Smooth muscle cell (in vitro differentiated cells): ENCODE data around the gene AMPH. TPM values are rescaled to one million over a fixed set of nuclear protein-coding genes. Genes with fewer than 3 reads are reported as not detected.
A peak's percentile ranks its signal among the peaks of the same experiment; 100 is the strongest.

Experiments
- DNase-seq: peaks from one replicate; lab custom pipeline; 2025; ENCODE audit not compliant: unreplicated experiment; lab: John Stamatoyannopoulos, UW
- H2AFZ ChIP-seq: fragments of 200-600 bp; sonication (generic); 2 replicates; pipeline ENCODE4 v1.6.0; 2016; ENCODE audit warnings: antibody characterized with exemption, low read depth, mild to moderate bottlenecking
- H3F3A ChIP-seq: fragments of 200-600 bp; sonication (generic); 2 replicates; pipeline ENCODE4 v1.6.0; 2017; ENCODE audit warnings: antibody characterized with exemption, low read depth
- H3K27ac ChIP-seq: fragments of 200-600 bp; sonication (generic); 2 replicates; pipeline ENCODE4 v1.5.1; 2016; ENCODE audit warnings: low read depth, mild to moderate bottlenecking
- H3K27me3 ChIP-seq: fragments of 200-600 bp; sonication (generic); 2 replicates; pipeline ENCODE4 v1.6.1; 2016; ENCODE audit warnings: low read depth, mild to moderate bottlenecking
- H3K36me3 ChIP-seq: fragments of 200-600 bp; sonication (generic); 2 replicates; pipeline ENCODE4 v1.5.1; 2016; ENCODE audit warnings: low read depth
- H3K4me1 ChIP-seq: fragments of 200-600 bp; sonication (generic); 2 replicates; pipeline ENCODE4 v1.5.1; 2016; ENCODE audit warnings: low read depth
- H3K4me2 ChIP-seq: fragments of 200-600 bp; sonication (generic); 2 replicates; pipeline ENCODE4 v1.6.0; 2016; ENCODE audit warnings: mild to moderate bottlenecking
- H3K4me3 ChIP-seq: fragments of 200-600 bp; sonication (generic); 2 replicates; pipeline ENCODE4 v1.5.1; 2016; ENCODE audit warnings: mild to moderate bottlenecking
- H3K79me2 ChIP-seq: fragments of 200-600 bp; sonication (generic); 2 replicates; pipeline ENCODE4 v1.6.0; 2016; ENCODE audit warnings: low read depth, mild to moderate bottlenecking
- H3K9ac ChIP-seq: fragments of 200-600 bp; sonication (generic); 2 replicates; pipeline ENCODE4 v1.6.0; 2016; ENCODE audit warnings: low read depth
- H3K9me3 ChIP-seq: fragments of 200-600 bp; sonication (generic); replicated peaks from 2 replicates; pipeline ENCODE4 v1.5.1; 2016; ENCODE audit warnings: low read depth
- H4K20me1 ChIP-seq: fragments of 200-600 bp; sonication (generic); 2 replicates; pipeline ENCODE4 v1.6.0; 2016; ENCODE audit warnings: low read depth
- WGBS: methylation state at CpG from one replicate; pipeline ENCODE4 v1.1.7; 2016; ENCODE audit warnings: low lambda C conversion rate; 5-methylcytosine and 5-hydroxymethylcytosine counted together
- polyA plus RNA-seq: library from polyadenylated mRNA; unstranded; fragments of >200 nt; fragmentation: Nextera tagmentation; extraction: Ambion mirVana; gene quantifications from 2 replicates; pipeline ENCODE4 v1.2.1, GENCODE V29; 2016
- total RNA-seq: library from RNA; depleted of rRNA; stranded (reverse); fragments of >200 nt; gene quantifications from 2 replicates; pipeline ENCODE4 v1.2.3, GENCODE V29; 2014
- TF ChIP-seq, protein P1 (sequence below): fragments of 200-600 bp; sonication (generic); IDR thresholded peaks from 2 replicates; pipeline ENCODE4 v1.5.1; 2017; ENCODE audit warnings: borderline replicate concordance, mild to moderate bottlenecking, antibody characterized with exemption; ENCODE audit not compliant: insufficient read depth, poor library complexity, severe bottlenecking

AMPH gene
- total and polyA plus RNA-seq, 2 experiments from 2014 or later: 1.6 to 2.4 TPM

- no peak overlapping the region for H3K4me2 ChIP-seq
These were observed 248.5 kb downstream of the AMPH start for GRCh38 chr7:38382684-38383083.

GRCh38 chr7:38375453-38375852 lies 255.7 kb downstream of the AMPH start:
- Histone ChIP-seq H3K4me2 (no peak overlapping the region), H3K9ac (no peak overlapping the region), H3K27ac (no peak overlapping the region), H3K4me1 (no peaks in the 10 kb centered on the region), H3K27me3 (no peaks in the 10 kb centered on the region), H3K9me3 (no peaks in the 10 kb centered on the region), H3F3A (no peaks in the 10 kb centered on the region), H4K20me1 (no peaks in the 10 kb centered on the region), H3K36me3 (no peaks in the 10 kb centered on the region), H3K79me2 (no peaks in the 10 kb centered on the region), H2AFZ (no peak overlapping the region), H3K4me3 (no peak overlapping the region)
- DNase-seq: no peak
- 82% methylated on average over 4 of the region's 4 CpGs for WGBS
- TF ChIP-seq, protein P1, sequence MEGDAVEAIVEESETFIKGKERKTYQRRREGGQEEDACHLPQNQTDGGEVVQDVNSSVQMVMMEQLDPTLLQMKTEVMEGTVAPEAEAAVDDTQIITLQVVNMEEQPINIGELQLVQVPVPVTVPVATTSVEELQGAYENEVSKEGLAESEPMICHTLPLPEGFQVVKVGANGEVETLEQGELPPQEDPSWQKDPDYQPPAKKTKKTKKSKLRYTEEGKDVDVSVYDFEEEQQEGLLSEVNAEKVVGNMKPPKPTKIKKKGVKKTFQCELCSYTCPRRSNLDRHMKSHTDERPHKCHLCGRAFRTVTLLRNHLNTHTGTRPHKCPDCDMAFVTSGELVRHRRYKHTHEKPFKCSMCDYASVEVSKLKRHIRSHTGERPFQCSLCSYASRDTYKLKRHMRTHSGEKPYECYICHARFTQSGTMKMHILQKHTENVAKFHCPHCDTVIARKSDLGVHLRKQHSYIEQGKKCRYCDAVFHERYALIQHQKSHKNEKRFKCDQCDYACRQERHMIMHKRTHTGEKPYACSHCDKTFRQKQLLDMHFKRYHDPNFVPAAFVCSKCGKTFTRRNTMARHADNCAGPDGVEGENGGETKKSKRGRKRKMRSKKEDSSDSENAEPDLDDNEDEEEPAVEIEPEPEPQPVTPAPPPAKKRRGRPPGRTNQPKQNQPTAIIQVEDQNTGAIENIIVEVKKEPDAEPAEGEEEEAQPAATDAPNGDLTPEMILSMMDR: no peak

More at GRCh38 chr7:38382684-38383083, 248.5 kb downstream of the AMPH start:
- Histone ChIP-seq H2AFZ (no peak overlapping the region), H3F3A (no peaks in the 10 kb centered on the region), H3K9me3 (no peaks in the 10 kb centered on the region), H3K4me3 (no peak overlapping the region), H3K36me3 (no peaks in the 10 kb centered on the region), H3K27me3 (no peaks in the 10 kb centered on the region), H3K27ac (no peak overlapping the region), H3K79me2 (no peaks in the 10 kb centered on the region), H3K4me1 (no peaks in the 10 kb centered on the region), H3K9ac (no peak overlapping the region), H4K20me1 (no peaks in the 10 kb centered on the region)
- WGBS: 87% methylated on average over 2 of the region's 2 CpGs
- DNase-seq: no peak
- TF ChIP-seq, protein P1: no peak

DNA sequence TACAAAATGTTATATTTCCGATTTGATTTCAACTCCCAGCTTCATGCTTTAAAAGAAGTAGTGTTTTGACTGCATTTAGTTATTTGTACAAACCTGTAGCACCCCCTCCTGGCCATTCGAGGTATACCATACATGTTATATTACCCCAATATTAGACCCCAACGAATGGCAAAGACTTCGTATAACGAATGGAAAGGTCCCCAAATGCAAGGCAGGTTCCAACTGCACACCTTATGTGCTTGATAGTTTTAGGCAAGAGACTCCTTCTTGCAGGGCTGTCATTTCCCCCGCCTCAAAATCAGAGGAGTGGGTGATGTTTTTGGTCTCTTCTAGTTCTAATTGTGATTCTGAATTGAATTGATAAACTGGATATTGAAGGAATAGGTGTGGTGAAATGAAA lies 256.7 kb downstream of the AMPH start:
- H2AFZ ChIP-seq: no peak overlapping the region
- no peaks in the 10 kb centered on the region for H3K4me1 ChIP-seq
- H3F3A ChIP-seq: no peaks in the 10 kb centered on the region
- no peak overlapping the region for H3K4me2 ChIP-seq
- H3K9me3 ChIP-seq: no peaks in the 10 kb centered on the region
- no peak for DNase-seq
- H3K9ac ChIP-seq: no peak overlapping the region
- no peak overlapping the region for H3K27ac ChIP-seq
- no peak overlapping the region for H3K4me3 ChIP-seq
- 43% methylated on average over 6 of the region's 6 CpGs for WGBS
- TF ChIP-seq, protein P1: peak; percentile 62
- no peaks in the 10 kb centered on the region for H3K79me2 ChIP-seq
- no peaks in the 10 kb centered on the region for H3K27me3 ChIP-seq
- H4K20me1 ChIP-seq: no peaks in the 10 kb centered on the region
- H3K36me3 ChIP-seq: no peaks in the 10 kb centered on the region

- H3K27me3 ChIP-seq: no peaks in the 10 kb centered on the region
- no peaks in the 10 kb centered on the region for H3K36me3 ChIP-seq
- 91% methylated on average over 8 of the region's 8 CpGs for WGBS
- H3K4me1 ChIP-seq: no peaks in the 10 kb centered on the region
- H3F3A ChIP-seq: no peaks in the 10 kb centered on the region
- no peaks in the 10 kb centered on the region for H3K79me2 ChIP-seq
- DNase-seq: no peak
- no peak overlapping the region for H3K9ac ChIP-seq
- H4K20me1 ChIP-seq: no peaks in the 10 kb centered on the region
- H3K4me3 ChIP-seq: no peak overlapping the region
- H3K4me2 ChIP-seq: no peak overlapping the region
- H3K9me3 ChIP-seq: no peaks in the 10 kb centered on the region
- H2AFZ ChIP-seq: no peak overlapping the region
- TF ChIP-seq, protein P1: no peak
- no peak overlapping the region for H3K27ac ChIP-seq
These were observed 258.0 kb downstream of the AMPH start for GRCh38 chr7:38373155-38373554.
